GF-D8 (cell line): Measurements from ENCODE around the gene POLD1.
"Not testable (repeated sequence)": the region's sequence is repeated elsewhere in the genome, so short reads cannot be mapped to it uniquely, and the experiment has no call there.

Source experiments
- DNase-seq: peaks from one replicate; lab custom pipeline; 2025; lab: John Stamatoyannopoulos, UW

Gene POLD1

GRCh38 chr19:50390952-50391351 is 6.8 kb downstream of the POLD1 start:
- not testable (repeated sequence) for DNase-seq

GRCh38 chr19:50392759-50393158 is 8.6 kb downstream of the POLD1 start:
- no peak for DNase-seq

GRCh38 chr19:50393589-50393988 is 9.4 kb downstream of the POLD1 start:
- DNase-seq: no peak

- no peak for DNase-seq
Measured at GRCh38 chr19:50394017-50394416, 9.9 kb downstream of the POLD1 start.

GRCh38 chr19:50398675-50399367 is 14.7 kb downstream of the POLD1 start:
- no peak for DNase-seq

GRCh38 chr19:50399368-50399745 is 15.2 kb downstream of the POLD1 start:
- no peak for DNase-seq

GRCh38 chr19:50401605-50402450 is 17.7 kb downstream of the POLD1 start:
- DNase-seq: no peak

GRCh38 chr19:50402544-50403301 is 18.6 kb downstream of the POLD1 start:
- DNase-seq: no peak

- no peak for DNase-seq
Measured at GRCh38 chr19:50406156-50406820, 22.1 kb downstream of the POLD1 start.

- DNase-seq: no peak
Measured at GRCh38 chr19:50406829-50407228, 22.7 kb downstream of the POLD1 start.

- no peak for DNase-seq
Measured at GRCh38 chr19:50409347-50409746, 25.2 kb downstream of the POLD1 start.

- DNase-seq: no peak
Measured at GRCh38 chr19:50410109-50410508, 26.0 kb downstream of the POLD1 start.

- DNase-seq: no peak
Measured at GRCh38 chr19:50412419-50412818, 28.3 kb downstream of the POLD1 start.

GRCh38 chr19:50413096-50413495 is 28.9 kb downstream of the POLD1 start:
- DNase-seq: no peak

GRCh38 chr19:50413531-50413930 is 29.4 kb downstream of the POLD1 start:
- no peak for DNase-seq

- no peak for DNase-seq
Measured at GRCh38 chr19:50414864-50415660, 30.9 kb downstream of the POLD1 start.

- no peak for DNase-seq
Measured at GRCh38 chr19:50415661-50416033, 31.5 kb downstream of the POLD1 start.

GRCh38 chr19:50416034-50416977 is 32.2 kb downstream of the POLD1 start:
- no peak for DNase-seq

GRCh38 chr19:50417111-50418081 is 33.2 kb downstream of the POLD1 start:
- no peak for DNase-seq
